GM19397 (cell line): ENCODE measurements around the gene ILDR1.
"Not testable (repeated sequence)": the region's sequence is repeated elsewhere in the genome, so short reads cannot be mapped to it uniquely, and the experiment has no call there.

Source experiments
- ATAC-seq: cut with Tn5 transposase; IDR thresholded peaks from one replicate; pipeline ENCODE4 v1.9.1; 2021; ENCODE audit warnings: mild to moderate bottlenecking, moderate library complexity; ENCODE audit not compliant: unreplicated experiment

ILDR1 gene

DNA sequence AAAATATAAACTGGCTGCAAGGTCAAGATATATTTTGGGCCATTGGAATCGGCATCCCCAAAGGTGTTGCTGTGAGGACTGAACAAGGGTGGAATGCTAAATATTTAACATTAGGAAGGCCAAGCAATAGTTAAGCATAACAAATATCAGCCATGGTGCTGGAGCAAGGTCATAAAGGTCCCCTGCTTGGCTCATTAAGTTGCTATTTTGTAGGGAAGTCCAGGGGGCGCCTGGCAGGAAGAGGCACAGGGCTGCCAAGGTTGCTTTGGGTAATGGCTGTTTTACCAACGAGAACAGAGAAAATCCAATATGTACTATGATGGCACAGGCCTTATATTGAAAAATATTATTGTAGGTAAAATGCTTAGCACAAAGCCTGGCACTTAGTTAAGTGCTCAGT lies 65.7 kb downstream of the ILDR1 start:
- no peak for ATAC-seq

DNA sequence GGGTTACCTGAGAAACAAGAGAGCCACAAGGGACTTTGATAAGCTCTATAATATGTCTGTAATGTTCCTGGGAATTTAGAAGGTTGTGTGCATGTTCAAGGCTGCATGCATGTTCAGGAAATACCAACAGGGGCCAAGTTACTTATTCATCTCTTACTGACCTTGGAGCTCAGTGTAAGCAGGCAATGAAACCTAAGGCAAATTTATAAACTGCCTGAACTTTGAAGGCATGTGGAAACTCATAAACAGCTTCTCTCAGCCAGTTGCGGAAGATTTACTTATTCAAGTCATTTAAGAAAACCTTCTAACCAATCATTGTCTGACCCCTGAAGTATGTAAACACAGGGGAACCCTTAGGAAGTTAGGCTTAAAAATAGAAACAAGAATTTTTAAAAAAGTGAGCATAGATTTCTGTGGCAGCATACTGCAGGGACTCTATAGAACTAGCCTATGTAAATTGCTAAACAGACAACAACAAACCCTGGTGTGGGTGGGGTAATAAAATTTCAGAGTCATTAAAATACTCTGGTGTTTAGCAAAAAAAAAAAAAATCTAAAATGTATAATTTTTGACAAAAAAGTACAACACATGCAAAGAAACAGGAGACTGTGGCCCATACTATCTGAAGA lies 70.6 kb downstream of the ILDR1 start:
- ATAC-seq, result no peak

- ATAC-seq, result no peak
These were observed 73.4 kb downstream of the ILDR1 start for GRCh38 chr3:121948641-121949040.

DNA sequence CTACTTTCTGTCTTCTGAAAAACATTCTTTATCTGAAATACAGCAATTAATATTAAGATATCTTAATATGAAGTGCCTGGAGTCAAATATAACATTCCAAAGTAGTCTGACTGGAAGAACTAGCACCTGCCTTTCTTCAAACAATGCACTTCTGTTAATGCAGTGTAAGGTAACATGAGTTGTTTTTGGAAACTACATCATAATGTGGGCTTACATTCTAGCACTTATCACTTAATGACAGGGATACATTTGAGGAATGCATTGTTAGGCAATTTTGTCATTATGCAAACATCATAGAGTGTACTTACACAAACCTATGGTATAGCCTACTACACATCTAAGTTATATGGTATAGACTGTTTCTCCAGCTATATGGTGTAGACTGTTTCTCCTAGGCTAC lies 78.6 kb downstream of the ILDR1 start:
- no peak for ATAC-seq

GRCh38 chr3:121942116-121942786 lies 79.8 kb downstream of the ILDR1 start:
- no peak for ATAC-seq

DNA sequence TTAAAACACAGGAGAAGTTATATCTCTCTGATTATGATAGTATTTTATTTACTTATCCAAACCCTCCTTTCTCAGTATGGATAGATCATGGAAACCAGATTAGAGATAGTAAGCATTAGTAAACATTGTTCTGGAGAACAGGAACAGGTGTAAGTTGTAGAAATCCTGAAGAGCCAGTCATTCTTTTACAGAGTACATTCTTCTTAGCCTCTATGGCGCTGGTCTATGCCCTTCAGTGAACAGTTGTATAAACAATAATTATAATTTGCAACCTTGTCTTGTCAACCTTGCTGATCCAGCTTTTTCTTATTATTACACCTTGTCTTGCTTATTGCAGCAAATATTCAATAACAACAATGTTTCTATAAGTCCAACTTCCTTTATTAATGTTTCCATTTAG lies 80.5 kb downstream of the ILDR1 start:
- ATAC-seq, result no peak

DNA sequence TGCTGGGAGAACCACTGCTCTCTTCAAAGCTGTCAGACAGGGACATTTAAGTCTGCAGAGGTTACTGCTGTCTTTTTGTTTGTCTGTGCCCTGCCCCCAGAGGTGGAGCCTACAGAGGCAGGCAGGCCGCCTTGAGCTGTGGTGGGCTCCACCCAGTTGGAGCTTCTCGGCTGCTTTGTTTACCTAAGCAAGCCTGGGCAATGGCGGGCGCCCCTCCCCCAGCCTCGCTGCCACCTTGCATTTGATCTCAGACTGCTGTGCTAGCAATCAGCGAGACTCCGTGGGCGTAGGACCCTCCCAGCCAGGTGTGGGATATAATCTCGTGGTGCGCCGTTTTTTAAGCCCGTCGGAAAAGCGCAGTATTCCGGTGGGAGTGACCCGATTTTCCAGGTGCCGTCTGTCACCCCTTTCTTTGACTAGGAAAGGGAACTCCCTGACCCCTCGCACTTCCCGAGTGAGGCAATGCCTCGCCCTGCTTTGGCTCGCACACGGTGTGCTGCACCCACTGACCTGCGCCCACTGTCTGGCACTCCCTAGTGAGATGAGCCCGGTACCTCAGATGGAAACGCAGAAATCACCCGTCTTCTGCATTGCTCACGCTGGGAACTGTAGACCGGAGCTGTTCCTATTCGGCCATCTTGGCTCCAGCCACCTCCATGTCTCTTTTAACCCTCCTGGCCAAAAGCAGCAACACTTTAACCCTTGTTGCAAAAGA lies 83.7 kb downstream of the ILDR1 start:
- ATAC-seq, result not testable (repeated sequence)
